ENCODE data around the gene HNRNPUL1. TPM values are rescaled to one million over a fixed set of nuclear protein-coding genes. Genes with fewer than 3 reads are reported as not detected.

HNRNPUL1 gene
- total and polyA plus RNA-seq, 2 donors (not counting 1 experiment from before 2014, with no cell fraction given): 36.4 to 58.1 TPM

- Histone ChIP-seq H3K36me3 (ENCODE audit: control insufficient read depth, insufficient read depth, low read length) (peaks cover 22% of the 10 kb centered on the region), H3K9me3 (ENCODE audit: control insufficient read depth, insufficient read depth, low read depth, low read length) (no peaks in the 10 kb centered on the region), H4K20me1 (ENCODE audit: control insufficient read depth, extremely low read depth, insufficient read depth, low read length) (no peaks in the 10 kb centered on the region), H3K27ac (ENCODE audit: insufficient read depth, low read length) (no peak overlapping the region), H3K27me3 (ENCODE audit: control insufficient read depth, insufficient read depth, low read length) (no peaks in the 10 kb centered on the region), H3K4me3 (replicated peaks in 1 of 4; ENCODE audit: control extremely low read depth in 1 of 4, insufficient read depth in 1 of 4, low read depth in 3 of 4, low read length in 4 of 4) (no peak overlapping the region), H3K4me1 (ENCODE audit: control insufficient read depth, extremely low read depth, insufficient read depth, low read length) (peaks cover 8% of the 10 kb centered on the region), H3K79me2 (ENCODE audit: control insufficient read depth, insufficient read depth, low read length) (peaks cover 3% of the 10 kb centered on the region), H3K9ac (ENCODE audit: insufficient read depth, low read length) (no peak overlapping the region), H2AFZ (ENCODE audit: low read length) (no peak overlapping the region), H3K4me2 (ENCODE audit: extremely low read depth, insufficient read depth, low read length) (no peak overlapping the region)
- TF ChIP-seq EZH2 (IDR thresholded peaks at IDR 0.05; ENCODE audit: low read length, missing control alignments) (no peak), CTCF (conservative IDR thresholded peaks at IDR 0.05 in 1 of 2, IDR thresholded peaks at IDR 0.05 in 1 of 2; ENCODE audit: low read depth in 1 of 2, low read length in 2 of 2) (no peak)
- no peak for DNase-seq (ENCODE audit: low read depth in 2 of 2)
Observed at GRCh38 chr19:41305927-41306793, 42.0 kb downstream of the HNRNPUL1 start.

- no peaks in the 10 kb centered on the region for H3K27me3 ChIP-seq (ENCODE audit: control insufficient read depth, insufficient read depth, low read length)
- no peak overlapping the region for H3K4me2 ChIP-seq (ENCODE audit: extremely low read depth, insufficient read depth, low read length)
- H3K27ac ChIP-seq (ENCODE audit: insufficient read depth, low read length): peak overlapping the region; percentile 1
- H3K9ac ChIP-seq (ENCODE audit: insufficient read depth, low read length): no peak overlapping the region
- DNase-seq (ENCODE audit: low read depth in 2 of 2): no peak
- H4K20me1 ChIP-seq (ENCODE audit: control insufficient read depth, extremely low read depth, insufficient read depth, low read length): no peaks in the 10 kb centered on the region
- peaks cover 9% of the 10 kb centered on the region for H3K79me2 ChIP-seq (ENCODE audit: control insufficient read depth, insufficient read depth, low read length)
- H2AFZ ChIP-seq (ENCODE audit: low read length): no peak overlapping the region
- H3K4me3 ChIP-seq (replicated peaks in 1 of 4; ENCODE audit: control extremely low read depth in 1 of 4, insufficient read depth in 1 of 4, low read depth in 3 of 4, low read length in 4 of 4): no peak overlapping the region
- no peak for TF ChIP-seq EZH2 (IDR thresholded peaks at IDR 0.05; ENCODE audit: low read length, missing control alignments)
- no peak for TF ChIP-seq CTCF (conservative IDR thresholded peaks at IDR 0.05 in 1 of 2, IDR thresholded peaks at IDR 0.05 in 1 of 2; ENCODE audit: low read depth in 1 of 2, low read length in 2 of 2)
- H3K4me1 ChIP-seq (ENCODE audit: control insufficient read depth, extremely low read depth, insufficient read depth, low read length): peaks cover 8% of the 10 kb centered on the region
- no peaks in the 10 kb centered on the region for H3K9me3 ChIP-seq (ENCODE audit: control insufficient read depth, insufficient read depth, low read depth, low read length)
- peaks cover 15% of the 10 kb centered on the region for H3K36me3 ChIP-seq (ENCODE audit: control insufficient read depth, insufficient read depth, low read length)
Observed at GRCh38 chr19:41307090-41307875, 43.1 kb downstream of the HNRNPUL1 start.

GRCh38 chr19:41307954-41308449, 43.8 kb downstream of the HNRNPUL1 start:
- no peak for DNase-seq (ENCODE audit: low read depth in 2 of 2)
- peaks cover 8% of the 10 kb centered on the region for H3K4me1 ChIP-seq (ENCODE audit: control insufficient read depth, extremely low read depth, insufficient read depth, low read length)
- no peaks in the 10 kb centered on the region for H3K9me3 ChIP-seq (ENCODE audit: control insufficient read depth, insufficient read depth, low read depth, low read length)
- H3K27me3 ChIP-seq (ENCODE audit: control insufficient read depth, insufficient read depth, low read length): no peaks in the 10 kb centered on the region
- no peak overlapping the region for H3K9ac ChIP-seq (ENCODE audit: insufficient read depth, low read length)
- H3K79me2 ChIP-seq (ENCODE audit: control insufficient read depth, insufficient read depth, low read length): peaks cover 14% of the 10 kb centered on the region
- no peak overlapping the region for H2AFZ ChIP-seq (ENCODE audit: low read length)
- H3K36me3 ChIP-seq (ENCODE audit: control insufficient read depth, insufficient read depth, low read length): peaks cover 13% of the 10 kb centered on the region
- peak overlapping the region; percentile 35 for H3K27ac ChIP-seq (ENCODE audit: insufficient read depth, low read length)
- H3K4me2 ChIP-seq (ENCODE audit: extremely low read depth, insufficient read depth, low read length): no peak overlapping the region
- TF ChIP-seq CTCF (conservative IDR thresholded peaks at IDR 0.05 in 1 of 2, IDR thresholded peaks at IDR 0.05 in 1 of 2; ENCODE audit: low read depth in 1 of 2, low read length in 2 of 2): no peak
- TF ChIP-seq EZH2 (IDR thresholded peaks at IDR 0.05; ENCODE audit: low read length, missing control alignments): no peak
- H4K20me1 ChIP-seq (ENCODE audit: control insufficient read depth, extremely low read depth, insufficient read depth, low read length): no peaks in the 10 kb centered on the region
- H3K4me3 ChIP-seq (replicated peaks in 1 of 4; ENCODE audit: control extremely low read depth in 1 of 4, insufficient read depth in 1 of 4, low read depth in 3 of 4, low read length in 4 of 4): no peak overlapping the region

Measured in fibroblast of lung (primary cell).